RWPE1 (cell line): Measurements from ENCODE around the gene WDR45B.
A peak's percentile ranks its signal among the peaks of the same experiment; 100 is the strongest.
"Not testable (repeated sequence)": the region's sequence is repeated elsewhere in the genome, so short reads cannot be mapped to it uniquely, and the experiment has no call there.

ENCODE experiments used
- CTCF ChIA-PET: fragments of 350-600 bp; sonication (Branson Sonifier 250); formaldehyde crosslinking; extraction: SDS; loops from one replicate; lab custom pipeline; 2021; lab: Yijun Ruan, JAX
- POLR2A ChIA-PET: fragments of 400-600 bp; formaldehyde crosslinking; extraction: SDS; loops from one replicate; lab custom pipeline; 2020; ENCODE audit warnings: antibody characterized with exemption; ENCODE audit not compliant: low non-redundant PET; lab: Yijun Ruan, JAX
- DNase-seq: peaks from one replicate; pipeline ENCODE4 v3.0.0; 2012; ENCODE audit warnings: low spot score
- H3K27ac ChIP-seq: fragments of 450-650 bp; 2 replicates; pipeline ENCODE4 v1.5.1; 2017
- TF ChIP-seq, protein P1 (sequence below): fragments of 450-650 bp; conservative IDR thresholded peaks from 2 replicates; pipeline ENCODE4 v1.5.1; 2017; ENCODE audit warnings: low read depth, mild to moderate bottlenecking

The WDR45B gene

DNA sequence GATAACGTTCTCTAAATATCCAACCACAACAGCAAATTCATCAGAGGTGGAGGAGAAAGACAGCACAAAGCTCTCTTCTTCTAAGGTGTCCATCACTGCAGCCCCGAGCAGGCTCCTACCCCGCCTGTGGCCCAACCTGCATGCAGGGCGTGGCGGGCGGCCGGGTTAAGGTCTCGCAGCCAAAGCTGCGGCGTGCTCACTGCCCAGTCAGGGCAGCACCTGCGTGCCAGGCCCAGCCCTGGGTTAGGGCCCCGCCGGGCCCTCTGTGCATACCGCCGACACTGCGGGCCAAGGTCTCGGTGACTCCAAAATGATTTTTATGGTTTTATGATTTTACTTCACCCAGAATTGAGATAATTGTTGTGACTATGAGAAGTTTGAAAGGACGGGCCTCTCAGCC, 70.9 kb downstream of the WDR45B start:
- TF ChIP-seq, protein P1, sequence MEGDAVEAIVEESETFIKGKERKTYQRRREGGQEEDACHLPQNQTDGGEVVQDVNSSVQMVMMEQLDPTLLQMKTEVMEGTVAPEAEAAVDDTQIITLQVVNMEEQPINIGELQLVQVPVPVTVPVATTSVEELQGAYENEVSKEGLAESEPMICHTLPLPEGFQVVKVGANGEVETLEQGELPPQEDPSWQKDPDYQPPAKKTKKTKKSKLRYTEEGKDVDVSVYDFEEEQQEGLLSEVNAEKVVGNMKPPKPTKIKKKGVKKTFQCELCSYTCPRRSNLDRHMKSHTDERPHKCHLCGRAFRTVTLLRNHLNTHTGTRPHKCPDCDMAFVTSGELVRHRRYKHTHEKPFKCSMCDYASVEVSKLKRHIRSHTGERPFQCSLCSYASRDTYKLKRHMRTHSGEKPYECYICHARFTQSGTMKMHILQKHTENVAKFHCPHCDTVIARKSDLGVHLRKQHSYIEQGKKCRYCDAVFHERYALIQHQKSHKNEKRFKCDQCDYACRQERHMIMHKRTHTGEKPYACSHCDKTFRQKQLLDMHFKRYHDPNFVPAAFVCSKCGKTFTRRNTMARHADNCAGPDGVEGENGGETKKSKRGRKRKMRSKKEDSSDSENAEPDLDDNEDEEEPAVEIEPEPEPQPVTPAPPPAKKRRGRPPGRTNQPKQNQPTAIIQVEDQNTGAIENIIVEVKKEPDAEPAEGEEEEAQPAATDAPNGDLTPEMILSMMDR, result no peak
- POLR2A ChIA-PET, result no interaction called here
- H3K27ac ChIP-seq, result peak overlapping the region; percentile 4; the same call in 1 of the 2 replicates
- DNase-seq, result no peak
- CTCF ChIA-PET, result no interaction called here

DNA sequence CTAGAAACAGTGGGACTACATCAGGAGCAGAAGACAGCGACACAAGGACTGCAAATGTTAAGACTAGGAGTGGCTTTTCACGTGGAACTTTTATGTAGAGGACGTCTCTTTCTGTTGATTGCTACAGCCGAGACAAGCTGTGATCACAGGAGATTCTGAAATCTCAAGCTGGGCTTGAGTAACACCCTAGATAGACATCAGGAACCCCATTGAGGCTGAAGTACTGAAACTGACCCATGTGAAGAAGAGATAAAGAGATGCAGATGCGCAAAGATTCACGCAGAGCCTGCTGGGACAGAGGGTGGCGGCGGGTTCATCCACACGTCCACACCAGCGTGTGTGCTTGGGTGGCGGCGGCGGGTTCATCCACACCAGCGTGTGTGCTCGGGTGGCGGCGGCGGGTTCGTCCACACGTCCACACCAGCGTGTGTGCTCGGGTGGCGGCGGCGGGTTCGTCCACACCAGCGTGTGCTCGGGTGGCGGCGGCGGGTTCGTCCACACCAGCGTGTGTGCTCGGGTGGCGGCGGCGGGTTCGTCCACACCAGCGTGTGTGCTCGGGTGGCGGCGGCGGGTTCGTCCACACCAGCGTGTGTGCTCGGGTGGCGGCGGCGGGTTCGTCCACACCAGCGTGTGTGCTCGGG, 72.5 kb downstream of the WDR45B start:
- DNase-seq, H3K27ac ChIP-seq, CTCF ChIA-PET, POLR2A ChIA-PET: not testable (repeated sequence)

DNA sequence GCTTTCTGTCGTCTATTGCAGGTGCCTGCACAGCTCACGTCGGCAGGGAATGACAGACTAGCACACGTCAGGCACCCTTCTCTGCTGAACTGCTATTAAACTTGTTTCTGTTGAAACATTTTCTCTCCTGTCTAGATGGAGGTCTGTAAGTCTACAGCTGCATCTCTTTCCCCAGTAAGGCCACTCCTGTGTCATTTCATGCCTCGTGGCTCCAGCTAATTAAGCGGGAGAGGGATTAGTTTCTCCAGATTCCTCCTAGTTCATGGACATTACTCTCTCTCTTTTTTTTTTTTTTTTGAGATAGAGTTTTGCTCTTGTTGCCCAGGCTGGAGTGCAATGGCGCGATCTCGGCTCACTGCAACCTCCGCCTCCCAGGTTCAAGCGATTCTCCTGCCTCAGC, 74.2 kb downstream of the WDR45B start:
- H3K27ac ChIP-seq, result no peak overlapping the region
- TF ChIP-seq, protein P1, result no peak
- CTCF ChIA-PET, result no interaction called here
- POLR2A ChIA-PET, result interaction anchor here (0.7 kb wide), 1 partner anchor 66 kb away, joined by 4 read pairs; no protein-coding TSS in a partner anchor
- no peak for DNase-seq

DNA sequence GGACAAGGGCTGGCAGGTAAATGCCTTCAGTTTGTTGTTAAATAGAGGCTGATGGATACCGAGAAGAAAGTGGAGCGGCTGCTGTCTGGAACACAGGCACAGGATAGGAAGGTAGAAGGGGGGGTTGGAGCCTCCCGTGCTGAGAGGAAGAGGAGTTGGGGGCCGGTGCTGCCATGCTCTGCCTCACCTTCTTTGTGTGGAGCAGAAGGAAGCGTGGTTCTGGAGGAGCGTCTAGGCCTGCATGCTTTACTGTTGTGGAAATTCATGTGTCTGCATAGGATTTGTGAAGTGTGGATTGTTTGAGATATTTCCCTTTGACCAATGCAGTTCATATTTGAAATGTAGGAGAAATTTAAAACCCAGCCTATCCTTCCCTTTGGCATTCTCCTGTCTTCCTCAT, 76.4 kb downstream of the WDR45B start:
- H3K27ac ChIP-seq, result no peak overlapping the region
- no peak for DNase-seq
- TF ChIP-seq, protein P1, result no peak
- ChIA-PET POLR2A (no interaction called here), CTCF (no interaction called here)

DNA sequence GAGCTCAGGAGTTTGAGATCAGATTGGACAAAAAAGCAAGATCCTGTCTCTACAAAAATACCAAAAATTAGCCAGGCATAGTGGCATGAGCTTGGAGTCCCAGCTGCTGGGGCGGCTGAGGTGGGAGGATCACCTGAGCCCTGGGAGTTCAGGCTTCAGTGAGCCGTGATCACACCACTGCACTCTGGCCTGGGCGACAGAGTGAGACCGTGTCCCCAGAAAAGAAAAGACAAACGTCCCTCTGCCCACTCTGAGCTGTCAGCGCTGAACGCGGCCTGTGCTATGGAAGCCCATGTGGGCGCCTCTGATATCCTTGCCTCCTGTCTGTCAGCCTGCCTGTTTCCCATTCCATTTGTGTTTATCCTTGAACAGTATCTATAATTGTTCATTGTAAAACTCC, 78.0 kb downstream of the WDR45B start:
- TF ChIP-seq, protein P1, result no peak
- ChIA-PET POLR2A (no interaction called here), CTCF (interaction anchor here (0.7 kb wide), 1 partner anchor 98 kb away, joined by 3 read pairs; no protein-coding TSS in a partner anchor)
- H3K27ac ChIP-seq, result 0 out of 2 replicates have a peak overlapping the region, but pooled peaks have one; percentile 6
- no peak for DNase-seq

DNA sequence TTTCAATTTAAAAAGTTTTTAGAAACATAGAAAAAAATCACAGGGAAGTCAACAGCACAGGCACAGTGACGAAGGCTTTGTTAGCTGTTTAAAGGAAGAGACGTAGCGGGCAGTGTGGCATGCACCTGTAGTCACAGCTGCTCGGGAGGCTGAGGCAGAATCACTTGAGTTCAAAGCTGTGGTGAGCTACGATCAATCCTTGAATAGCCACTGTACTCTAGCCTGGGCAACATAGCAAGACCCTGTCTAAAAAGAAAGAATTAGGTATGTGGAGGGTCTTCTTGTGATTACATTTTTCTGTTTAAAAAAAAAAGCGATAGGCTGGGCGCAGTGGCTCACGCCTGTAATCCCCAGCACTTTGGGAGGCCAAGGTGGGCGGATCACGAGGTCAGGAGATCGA, 78.6 kb downstream of the WDR45B start:
- DNase-seq, result no peak
- TF ChIP-seq, protein P1, result no peak
- CTCF ChIA-PET, result no interaction called here
- H3K27ac ChIP-seq, result no peak overlapping the region
- POLR2A ChIA-PET, result interaction anchor here (0.6 kb wide), 1 partner anchor 201 kb away, joined by 5 read pairs; no protein-coding TSS in a partner anchor

DNA sequence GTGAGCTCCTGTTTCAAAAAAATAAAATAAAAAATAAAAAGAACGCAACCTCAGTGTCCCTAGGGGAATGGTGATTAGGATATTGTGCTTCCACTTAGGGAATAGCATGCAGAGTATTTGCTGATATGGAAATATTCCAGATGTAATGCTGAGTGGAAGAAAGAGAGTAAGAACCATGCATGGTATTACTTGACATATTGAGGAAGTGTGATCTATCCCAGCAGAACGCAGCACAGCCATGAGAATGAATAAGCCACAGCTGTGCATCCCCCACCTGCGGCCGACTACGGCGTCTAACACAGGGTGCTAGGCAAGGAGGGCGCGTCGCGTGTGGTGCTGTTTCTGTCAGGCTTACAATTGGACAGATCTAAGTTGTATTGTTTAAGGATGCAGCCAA, 79.2 kb downstream of the WDR45B start:
- POLR2A ChIA-PET, result interaction anchor here (0.6 kb wide), 1 partner anchor 200 kb away, joined by 5 read pairs; no protein-coding TSS in a partner anchor

More for the DNA sequence above, 79.2 kb downstream of the WDR45B start:
- 0 out of 2 replicates have a peak overlapping the region, but pooled peaks have one; percentile 11 for H3K27ac ChIP-seq
- CTCF ChIA-PET, result no interaction called here
- DNase-seq, result no peak
- TF ChIP-seq, protein P1, result no peak
